ENCODE measurements around the gene SH2D2A. TPM values are rescaled to one million over a fixed set of nuclear protein-coding genes. Genes with fewer than 3 reads are reported as not detected.

Gene SH2D2A
- polyA plus RNA-seq, 1 of the 3 experiments (the other 2 are of a cell fraction) = not detected

GRCh38 chr1:156858555-156858956, 41.9 kb upstream of the SH2D2A start:
- Histone ChIP-seq H3K9me2 (no peaks in the 10 kb centered on the region), H3K27me3 (ENCODE audit: insufficient read depth) (peaks cover 39% of the 10 kb centered on the region), H3K79me2 (ENCODE audit: insufficient read depth) (no peaks in the 10 kb centered on the region), H3K36me3 (replicated peaks in 1 of 2; ENCODE audit: control insufficient read depth in 1 of 2, insufficient read depth in 2 of 2, low read length in 1 of 2) (no peaks in the 10 kb centered on the region), H3K9ac (no peak overlapping the region), H3K9me3 (no peaks in the 10 kb centered on the region), H3K27ac (ENCODE audit: low read depth in 2 of 2, low read length in 1 of 2) (peak overlapping the region in 1 of 2 experiments; percentile 97; a peak in 2 of 4 replicates), H3K4me1 (ENCODE audit: control insufficient read depth in 1 of 2, insufficient read depth in 2 of 2, low read depth in 1 of 2, low read length in 1 of 2) (peaks cover 3 to 75% of the 10 kb centered on the region in 2 experiments; a peak in 2 of 4 replicates), H2AFZ (ENCODE audit: low read depth) (no peak overlapping the region), H3K4me2 (no peak overlapping the region), H3F3A (replicated peaks; ENCODE audit: insufficient read depth) (peaks cover 4% of the 10 kb centered on the region), H3K4me3 (ENCODE audit: low read depth in 2 of 2, low read length in 1 of 2) (peak overlapping the region in 1 of 2 experiments; percentile 1; a peak in 1 of 4 replicates), H4K20me1 (ENCODE audit: insufficient read depth) (no peaks in the 10 kb centered on the region)
- TF ChIP-seq EZH2phosphoT487 (IDR thresholded peaks at IDR 0.05; ENCODE audit: borderline replicate concordance, low read depth) (no peak), TEAD4 (IDR thresholded peaks at IDR 0.05; ENCODE audit: borderline replicate concordance, insufficient read depth) (no peak), USF1 (IDR thresholded peaks at IDR 0.05; ENCODE audit: borderline replicate concordance, low read depth) (no peak), POLR2AphosphoS5 (IDR thresholded peaks at IDR 0.05; ENCODE audit: low read depth, low read length) (no peak), CHD2 (IDR thresholded peaks at IDR 0.05; ENCODE audit: low read length, partially characterized antibody) (peak; percentile 47), GATA2 (CRISPR knock-in tag; IDR thresholded peaks at IDR 0.05) (peak; percentile 49), MXI1 (IDR thresholded peaks at IDR 0.05; ENCODE audit: low read depth, low read length) (peak; percentile 67; the same call in 1 of the 2 replicates), EP300 (IDR thresholded peaks at IDR 0.05; ENCODE audit: borderline replicate concordance in 1 of 2, low read depth in 1 of 2, low read length in 1 of 2) (peak in 1 of 2 experiments; percentile 40; a peak in 1 of 4 replicates), RAD21 (IDR thresholded peaks at IDR 0.05; ENCODE audit: low read length) (peak; percentile 14)
- ChIA-PET CTCF (interaction anchor here (0.6 to 22.1 kb wide), 19 partner anchors 23 to 202 kb away, joined by 3 to 566 read pairs (median 22); partner anchors contain the start of genes ISG20L2, METTL25B, PEAR1 and PRCC), POLR2A (interaction anchor here (0.6 to 6.4 kb wide), 9 partner anchors 18 to 776 kb away, joined by 3 to 97 read pairs (median 6); partner anchors contain the start of gene MRPL24)
- peak; percentile 80 for DNase-seq
- 36% methylated on average over 5 of the region's 5 CpGs for WGBS (ENCODE audit: low lambda C conversion rate)

- Histone ChIP-seq H3K4me3 (ENCODE audit: low read depth in 2 of 2, low read length in 1 of 2) (peak overlapping the region in 1 of 2 experiments; percentile 3; a peak in 1 of 4 replicates), H3K9me3 (no peaks in the 10 kb centered on the region), H3K27ac (ENCODE audit: low read depth in 2 of 2, low read length in 1 of 2) (peak overlapping the region in 1 of 2 experiments; percentile 97; a peak in 2 of 4 replicates), H3K4me2 (no peak overlapping the region), H2AFZ (ENCODE audit: low read depth) (no peak overlapping the region), H4K20me1 (ENCODE audit: insufficient read depth) (no peaks in the 10 kb centered on the region), H3K36me3 (replicated peaks in 1 of 2; ENCODE audit: control insufficient read depth in 1 of 2, insufficient read depth in 2 of 2, low read length in 1 of 2) (no peaks in the 10 kb centered on the region), H3K9me2 (no peaks in the 10 kb centered on the region), H3K27me3 (ENCODE audit: insufficient read depth) (peaks cover 39% of the 10 kb centered on the region), H3K79me2 (ENCODE audit: insufficient read depth) (no peaks in the 10 kb centered on the region), H3K9ac (no peak overlapping the region), H3K4me1 (ENCODE audit: control insufficient read depth in 1 of 2, insufficient read depth in 2 of 2, low read depth in 1 of 2, low read length in 1 of 2) (peaks cover 3 to 75% of the 10 kb centered on the region in 2 experiments; a peak in 3 of 4 replicates), H3F3A (replicated peaks; ENCODE audit: insufficient read depth) (peaks cover 4% of the 10 kb centered on the region)
- 27% methylated on average over 2 of the region's 3 CpGs for WGBS (ENCODE audit: low lambda C conversion rate)
- ChIA-PET CTCF (interaction anchor here (0.8 to 22.1 kb wide), 15 partner anchors 9 to 173 kb away, joined by 3 to 566 read pairs (median 5); partner anchors contain the start of genes ISG20L2, METTL25B, PEAR1 and SH2D2A), POLR2A (interaction anchor here (0.6 to 6.4 kb wide), 6 partner anchors 17 to 775 kb away, joined by 3 to 97 read pairs (median 4); partner anchors contain the start of gene MRPL24)
- no peak for DNase-seq
- no peak for TF ChIP-seq NFIC (IDR thresholded peaks at IDR 0.05; ENCODE audit: borderline replicate concordance)
- no peak; the same call in 1 of the 2 replicates for TF ChIP-seq MXI1 (IDR thresholded peaks at IDR 0.05; ENCODE audit: low read depth, low read length)
- TF ChIP-seq RCOR1 (IDR thresholded peaks at IDR 0.05; ENCODE audit: low read length) = no peak
- TF ChIP-seq MAX (IDR thresholded peaks at IDR 0.05; ENCODE audit: low read depth) = no peak
- no peak for TF ChIP-seq TCF12 (IDR thresholded peaks at IDR 0.05)
- no peak for TF ChIP-seq GATA2 (CRISPR knock-in tag; IDR thresholded peaks at IDR 0.05)
- no peak for TF ChIP-seq ZBTB33 (IDR thresholded peaks at IDR 0.05; ENCODE audit: borderline replicate concordance, low read depth)
- no peak for TF ChIP-seq JUND (IDR thresholded peaks at IDR 0.05)
- no peak for TF ChIP-seq USF1 (IDR thresholded peaks at IDR 0.05; ENCODE audit: borderline replicate concordance, low read depth)
- no peak for TF ChIP-seq RAD21 (IDR thresholded peaks at IDR 0.05; ENCODE audit: low read length)
- TF ChIP-seq POLR2AphosphoS5 (IDR thresholded peaks at IDR 0.05; ENCODE audit: low read depth, low read length) = no peak
- no peak for TF ChIP-seq REST (IDR thresholded peaks at IDR 0.05; ENCODE audit: low read depth, low read length)
- TF ChIP-seq MEF2A (IDR thresholded peaks at IDR 0.05; ENCODE audit: borderline replicate concordance, low read depth) = no peak
- TF ChIP-seq GABPA (IDR thresholded peaks at IDR 0.05; ENCODE audit: low read depth) = no peak
These were observed 40.9 kb upstream of the SH2D2A start for GRCh38 chr1:156857532-156857931.
